ENCODE results near the gene ITPR1.

Gene ITPR1

DNA sequence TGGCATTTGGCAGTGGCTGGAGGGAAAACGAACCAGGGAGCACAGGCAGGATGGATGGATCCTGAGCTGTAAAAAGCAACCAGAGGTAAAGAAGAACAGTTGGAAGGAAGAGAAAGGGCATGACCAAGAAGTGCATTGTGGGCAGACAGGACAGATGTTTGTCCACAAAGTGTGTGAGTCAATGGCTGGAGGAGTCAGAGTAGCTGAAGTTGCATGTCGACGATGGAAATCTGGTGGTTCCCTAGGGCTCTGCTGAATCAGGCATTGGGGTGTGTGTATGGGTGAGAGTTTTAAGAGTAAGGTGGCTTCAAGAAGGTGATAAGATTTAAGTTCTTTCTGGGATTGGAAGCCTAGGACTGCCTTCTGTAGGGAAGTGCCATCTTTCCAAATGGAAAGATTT, 272.1 kb downstream of the ITPR1 start:
- no peak for DNase-seq

- DNase-seq: no peak
Observed at GRCh38 chr3:4766263-4766662, 273.1 kb downstream of the ITPR1 start.

GRCh38 chr3:4766716-4767499, 273.8 kb downstream of the ITPR1 start:
- DNase-seq: no peak

- no peak for DNase-seq
Observed at GRCh38 chr3:4768021-4768420, 274.9 kb downstream of the ITPR1 start.

- DNase-seq: no peak
Observed at GRCh38 chr3:4768521-4768920, 275.4 kb downstream of the ITPR1 start.

DNA sequence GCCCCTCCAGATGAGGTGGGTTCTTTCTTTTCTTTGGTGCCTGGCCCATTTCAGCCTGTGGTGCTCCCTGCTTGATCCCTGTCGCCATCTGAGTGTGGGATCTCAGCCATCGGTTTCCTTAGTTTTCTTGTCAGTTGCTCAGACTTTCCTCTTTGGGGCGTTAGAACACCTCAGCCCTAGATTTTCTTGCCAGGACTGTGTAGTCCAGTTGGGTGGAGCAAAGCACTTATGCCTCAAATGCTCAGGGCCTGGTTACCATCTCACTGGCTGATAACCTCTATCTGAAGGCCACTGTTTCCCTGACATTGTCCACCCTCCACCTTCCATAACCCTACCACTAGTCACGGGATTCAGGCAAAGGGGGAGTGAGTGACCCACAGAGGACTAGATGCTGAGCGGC, 277.4 kb downstream of the ITPR1 start:
- no peak for DNase-seq

DNA sequence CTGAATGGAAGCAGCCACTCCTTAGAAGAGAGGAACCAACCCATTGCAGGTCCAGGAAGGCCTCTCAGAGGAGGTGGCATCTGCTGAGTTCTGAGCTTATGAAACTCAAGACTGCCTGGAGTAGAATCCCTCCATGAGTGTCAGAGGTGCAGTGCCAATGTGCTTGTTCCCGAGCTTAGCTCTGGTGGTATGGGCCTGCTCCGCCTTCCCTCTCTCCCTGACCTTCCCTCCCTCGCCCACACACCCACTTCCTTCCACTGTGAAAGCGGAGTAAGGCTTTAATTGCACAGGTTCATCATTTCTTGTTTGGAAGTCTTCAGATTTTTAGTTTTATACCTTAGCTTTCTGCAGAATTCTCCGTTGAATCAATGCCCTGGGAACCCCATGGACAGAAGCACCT, 278.1 kb downstream of the ITPR1 start:
- no peak for DNase-seq

DNA sequence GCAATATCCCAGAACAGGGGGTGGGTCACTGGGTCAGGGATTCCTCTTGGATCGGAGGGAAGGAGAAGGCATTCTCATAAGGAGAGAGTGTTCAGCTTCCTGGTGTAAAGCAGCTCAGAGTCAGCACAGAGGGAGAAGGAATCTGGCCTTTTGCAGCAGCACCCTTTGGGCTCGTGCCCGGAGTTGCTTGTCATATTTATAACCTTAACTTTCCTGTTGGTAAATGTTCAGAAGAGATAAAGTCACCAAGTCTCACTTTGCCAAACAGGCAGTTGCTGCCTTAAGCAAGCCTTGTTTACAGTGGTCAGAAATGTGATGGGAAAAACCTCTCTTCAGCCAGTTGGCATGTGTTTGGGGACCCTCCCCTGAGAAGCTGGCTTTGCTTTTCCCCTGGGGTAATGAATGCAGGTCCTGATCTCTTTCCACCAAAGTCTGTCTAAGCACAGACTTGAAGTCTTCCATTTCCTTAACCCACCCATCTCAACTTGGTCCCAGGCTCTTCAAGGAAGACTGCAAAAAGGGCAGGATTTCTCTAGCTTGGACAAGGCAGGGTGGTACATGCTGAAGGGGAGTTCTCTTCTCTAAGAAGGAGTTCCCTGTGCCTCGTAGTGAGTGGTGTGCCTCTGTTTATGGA, 279.1 kb downstream of the ITPR1 start:
- DNase-seq: no peak

GRCh38 chr3:4772858-4773257, 279.7 kb downstream of the ITPR1 start:
- no peak for DNase-seq

- DNase-seq: no peak
Observed at GRCh38 chr3:4773583-4773982, 280.4 kb downstream of the ITPR1 start.

DNA sequence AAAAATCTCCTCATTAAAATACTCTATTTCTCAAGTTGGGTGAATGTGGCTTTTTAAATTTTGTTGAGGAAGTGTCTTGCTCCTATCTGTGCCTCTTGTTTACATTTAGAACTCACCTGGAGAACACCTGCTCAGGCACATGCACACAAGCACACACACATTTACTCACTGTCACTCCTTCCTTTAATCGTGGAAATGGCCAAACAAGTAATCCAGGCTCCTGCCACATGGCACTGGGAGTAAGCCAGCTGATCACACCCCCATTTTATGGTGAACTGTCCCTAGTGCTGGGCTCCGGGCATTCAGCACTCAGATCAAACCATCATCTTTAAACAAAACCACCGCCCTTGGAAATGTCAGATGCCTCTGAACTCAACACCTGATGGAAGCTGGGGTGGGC, 281.4 kb downstream of the ITPR1 start:
- DNase-seq: no peak

GRCh38 chr3:4776399-4776979, 283.3 kb downstream of the ITPR1 start:
- DNase-seq: no peak

DNA sequence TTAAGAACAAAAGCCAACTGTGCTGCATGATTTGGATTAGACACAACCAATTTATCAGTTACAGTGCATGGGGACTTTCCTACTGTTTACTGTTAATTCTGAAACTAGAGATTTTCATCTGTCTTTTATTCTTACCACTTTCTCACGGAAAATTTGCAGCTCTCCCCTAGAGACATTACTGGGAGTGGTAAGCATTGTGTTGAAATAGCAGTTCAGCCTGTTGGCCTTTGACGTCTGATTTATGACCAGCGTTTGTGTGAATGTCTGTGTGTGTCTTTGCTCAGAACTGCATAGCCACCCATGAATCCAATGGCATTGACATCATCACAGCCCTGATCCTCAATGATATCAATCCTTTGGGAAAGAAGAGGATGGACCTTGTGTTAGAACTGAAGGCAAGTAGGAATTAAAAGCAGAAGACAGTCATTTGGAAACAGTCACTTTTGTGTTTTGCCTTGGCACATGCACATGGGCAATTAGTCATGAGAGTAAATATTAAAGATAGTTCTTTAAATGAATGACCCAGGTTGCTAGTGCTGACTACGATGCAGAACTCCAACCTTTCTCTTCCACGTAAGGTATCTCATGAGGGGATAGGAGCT, 283.9 kb downstream of the ITPR1 start:
- DNase-seq: no peak

- no peak for DNase-seq
Observed at GRCh38 chr3:4778119-4778518, 285.0 kb downstream of the ITPR1 start.

DNA sequence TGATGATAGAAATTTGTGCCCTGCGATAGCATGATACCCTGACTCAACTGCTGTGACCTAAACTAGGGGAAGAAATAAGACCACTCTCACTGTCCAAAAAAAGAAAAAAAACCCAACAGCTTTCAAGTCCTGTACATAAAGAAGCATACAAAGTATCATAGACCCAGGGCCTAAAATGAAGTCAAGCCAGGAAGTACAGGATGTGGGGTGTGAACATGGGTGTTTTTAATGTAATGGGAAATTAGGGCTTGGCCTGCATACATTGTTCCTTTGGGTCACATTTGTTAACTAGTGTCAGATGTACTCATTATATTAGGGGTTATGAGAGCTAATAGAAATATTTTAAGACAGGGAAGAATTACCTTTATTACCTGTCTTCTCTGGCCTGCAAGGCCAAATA, 285.6 kb downstream of the ITPR1 start:
- no peak for DNase-seq

DNA sequence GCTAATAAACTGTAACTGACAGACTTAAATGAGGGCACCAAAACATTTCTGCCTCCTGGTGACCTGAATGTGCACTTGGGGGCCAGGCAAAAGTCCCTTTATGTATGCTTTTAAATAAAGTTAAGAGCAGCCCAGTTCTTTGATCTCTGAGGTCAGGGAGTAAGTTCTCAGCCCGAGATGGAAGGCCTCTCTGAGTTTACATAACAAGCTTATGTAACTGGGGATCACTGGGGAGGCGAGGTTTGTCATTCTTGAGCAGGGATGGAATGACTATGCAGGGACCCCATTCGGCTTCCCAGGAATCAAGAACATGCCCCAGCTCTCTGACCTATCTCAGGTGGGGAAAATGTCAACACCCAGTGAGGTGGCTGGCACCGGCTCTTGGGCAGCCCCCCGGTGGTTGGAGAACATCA, 287.4 kb downstream of the ITPR1 start:
- DNase-seq: no peak

GRCh38 chr3:4782095-4782494, 288.9 kb downstream of the ITPR1 start:
- DNase-seq: no peak

DNA sequence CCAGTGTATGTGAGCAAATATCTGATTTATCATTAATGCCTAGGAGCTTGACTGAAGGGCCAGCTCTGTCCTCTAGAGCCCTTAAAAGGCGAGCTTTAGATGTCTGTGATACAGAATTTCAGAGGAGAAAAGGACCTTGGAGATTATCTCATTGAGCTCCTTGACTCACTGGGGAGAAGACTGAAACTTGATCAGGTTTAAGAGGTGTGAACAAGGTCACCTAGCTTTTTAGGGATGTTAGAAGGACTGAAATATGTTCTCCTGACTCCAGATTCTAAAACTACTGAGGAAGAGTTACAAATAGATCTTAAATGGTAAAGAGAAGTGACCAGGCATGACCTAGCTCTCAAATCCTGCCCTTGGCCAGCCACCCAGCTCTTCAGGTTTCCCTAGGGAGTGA, 292.4 kb downstream of the ITPR1 start:
- DNase-seq: no peak

GRCh38 chr3:4786431-4786830, 293.3 kb downstream of the ITPR1 start:
- DNase-seq: no peak

DNA sequence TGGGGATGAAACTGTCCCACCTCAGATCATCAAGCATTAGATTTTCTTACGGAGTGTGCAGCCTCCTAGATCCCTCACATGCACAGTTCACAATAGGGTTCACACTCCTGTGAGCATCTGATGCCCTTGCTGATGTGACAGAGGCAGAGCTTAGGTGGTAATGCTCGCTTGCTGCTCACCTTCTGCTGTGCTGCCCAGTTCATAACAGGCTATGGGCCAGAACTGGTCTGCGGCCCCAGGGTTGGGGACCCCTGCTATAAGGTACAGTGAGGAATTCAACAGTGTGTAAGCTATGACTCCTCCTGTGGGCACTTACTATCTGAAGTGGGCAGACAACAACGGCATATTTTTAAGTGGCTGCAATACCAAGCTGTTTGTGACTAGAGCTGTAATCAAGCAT, 298.2 kb downstream of the ITPR1 start:
- DNase-seq: no peak

- DNase-seq: no peak
Observed at GRCh38 chr3:4793311-4793710, 300.2 kb downstream of the ITPR1 start.

GRCh38 chr3:4794331-4794730, 301.2 kb downstream of the ITPR1 start:
- no peak for DNase-seq

- DNase-seq: no peak
Observed at GRCh38 chr3:4794798-4795197, 301.6 kb downstream of the ITPR1 start.

DNA sequence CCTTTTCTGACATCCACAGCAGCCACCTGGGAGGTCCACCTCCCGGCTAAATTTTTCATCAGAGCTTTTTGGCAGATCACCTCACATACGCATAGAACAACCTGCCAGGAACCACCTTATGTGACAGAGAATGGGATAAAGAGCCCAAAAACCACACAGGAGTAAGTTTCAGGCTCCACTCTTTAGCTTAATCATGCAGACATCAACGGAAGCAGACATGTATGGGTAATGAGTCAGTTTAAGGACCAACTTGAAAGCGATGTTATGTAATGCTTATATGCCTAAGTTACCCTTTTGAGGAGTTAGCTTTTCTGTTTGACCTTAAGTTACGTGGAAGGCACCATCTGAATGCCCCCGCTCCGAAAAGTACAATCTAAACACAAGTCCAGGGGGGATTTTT, 302.8 kb downstream of the ITPR1 start:
- DNase-seq: no peak

Data from SIG-M5 (cell line).